ENCODE results near the gene FAM81B.
"Not testable (repeated sequence)": the region's sequence is repeated elsewhere in the genome, so short reads cannot be mapped to it uniquely, and the experiment has no call there.

The FAM81B gene

DNA sequence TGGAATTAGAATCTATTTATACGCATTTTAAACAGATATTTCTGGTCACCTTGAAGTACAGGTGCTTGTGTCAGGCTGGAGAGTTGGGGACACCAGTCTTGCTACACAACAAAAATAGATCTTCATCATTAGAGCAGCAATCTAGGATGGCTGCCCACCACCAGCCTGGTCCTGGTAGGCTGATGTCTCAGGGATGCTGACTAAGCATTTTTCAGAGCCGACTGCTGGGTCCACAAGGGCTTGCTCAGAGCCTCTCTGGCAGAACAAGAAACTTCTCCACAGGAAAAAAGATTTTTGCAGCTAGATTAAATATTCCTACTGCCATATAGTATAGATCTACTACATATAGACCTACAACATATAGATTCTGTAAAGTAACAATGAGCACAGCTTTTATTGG lies 12.0 kb upstream of the FAM81B start:
- no peaks in the 10 kb centered on the region for H3K4me1 ChIP-seq (ENCODE audit: insufficient read depth, low read length)
- peaks cover 9% of the 10 kb centered on the region; the same call in 1 of the 2 replicates for H3K9me3 ChIP-seq (ENCODE audit: insufficient read depth, low read depth, low read length)
- no peaks in the 10 kb centered on the region for H3K36me3 ChIP-seq (ENCODE audit: insufficient read depth, low read depth, low read length)
- H3K9ac ChIP-seq (ENCODE audit: low read depth, low read length), result no peak overlapping the region
- H3K27me3 ChIP-seq (ENCODE audit: insufficient read depth, low read length), result no peaks in the 10 kb centered on the region
- no peak overlapping the region for H3K4me3 ChIP-seq (ENCODE audit: low read length)
- H3K27ac ChIP-seq (ENCODE audit: low read length), result no peak overlapping the region

- Histone ChIP-seq H3K4me3 (ENCODE audit: low read length) (no peak overlapping the region), H3K27me3 (ENCODE audit: insufficient read depth, low read length) (no peaks in the 10 kb centered on the region), H3K36me3 (ENCODE audit: insufficient read depth, low read depth, low read length) (no peaks in the 10 kb centered on the region), H3K9me3 (ENCODE audit: insufficient read depth, low read depth, low read length) (peaks cover 9% of the 10 kb centered on the region; the same call in 1 of the 2 replicates), H3K4me1 (ENCODE audit: insufficient read depth, low read length) (no peaks in the 10 kb centered on the region), H3K27ac (ENCODE audit: low read length) (no peak overlapping the region), H3K9ac (ENCODE audit: low read depth, low read length) (no peak overlapping the region)
Measured at GRCh38 chr5:95380103-95380628, 11.0 kb upstream of the FAM81B start.

DNA sequence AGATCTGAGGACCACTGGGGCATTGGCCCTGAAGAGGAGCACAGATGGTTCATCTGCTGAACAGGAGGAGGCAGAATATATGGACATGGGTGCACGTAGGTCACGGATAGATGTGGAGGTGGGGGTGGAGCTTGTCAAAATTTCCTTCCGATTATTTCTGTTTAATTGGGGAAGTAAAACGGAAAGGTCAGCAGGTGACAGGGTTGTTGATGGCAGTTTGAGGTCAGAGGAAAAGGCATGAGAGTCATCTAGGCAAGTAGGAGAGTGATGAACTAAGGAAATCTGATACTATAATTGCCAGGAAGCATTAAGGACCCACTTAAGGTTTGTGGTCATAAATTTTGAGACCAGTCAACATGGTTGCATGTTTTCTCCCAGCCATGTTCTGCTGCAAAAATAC lies 8.4 kb upstream of the FAM81B start:
- Histone ChIP-seq H3K4me1 (ENCODE audit: insufficient read depth, low read length) (no peaks in the 10 kb centered on the region), H3K9me3 (ENCODE audit: insufficient read depth, low read depth, low read length) (peaks cover 9% of the 10 kb centered on the region; the same call in 1 of the 2 replicates), H3K9ac (ENCODE audit: low read depth, low read length) (no peak overlapping the region), H3K27ac (ENCODE audit: low read length) (no peak overlapping the region), H3K4me3 (ENCODE audit: low read length) (no peak overlapping the region), H3K27me3 (ENCODE audit: insufficient read depth, low read length) (no peaks in the 10 kb centered on the region), H3K36me3 (ENCODE audit: insufficient read depth, low read depth, low read length) (no peaks in the 10 kb centered on the region)

- Histone ChIP-seq H3K4me3 (ENCODE audit: low read length) (no peak overlapping the region), H3K27ac (ENCODE audit: low read length) (no peak overlapping the region), H3K9me3 (ENCODE audit: insufficient read depth, low read depth, low read length) (peaks cover 9% of the 10 kb centered on the region; the same call in 1 of the 2 replicates), H3K4me1 (ENCODE audit: insufficient read depth, low read length) (no peaks in the 10 kb centered on the region), H3K36me3 (ENCODE audit: insufficient read depth, low read depth, low read length) (no peaks in the 10 kb centered on the region), H3K27me3 (ENCODE audit: insufficient read depth, low read length) (no peaks in the 10 kb centered on the region), H3K9ac (ENCODE audit: low read depth, low read length) (no peak overlapping the region)
Measured at GRCh38 chr5:95384485-95385213, 6.5 kb upstream of the FAM81B start.

DNA sequence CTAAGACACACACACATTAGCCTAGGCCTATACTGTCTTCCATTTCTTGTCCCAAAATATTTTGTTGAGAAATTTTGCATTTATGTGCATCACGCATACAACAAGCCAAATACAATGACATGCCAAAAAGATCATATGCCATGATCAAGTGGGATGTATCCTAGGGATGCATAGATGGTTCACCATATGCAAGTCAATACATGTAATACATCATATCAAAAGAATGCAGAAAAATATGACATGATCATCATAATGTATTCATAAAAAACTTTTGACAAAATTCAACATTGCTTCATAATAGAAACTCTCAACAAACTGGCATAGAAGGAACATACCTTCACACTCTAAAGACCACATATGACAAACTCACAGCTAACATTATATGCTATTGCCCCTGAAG lies 5.8 kb upstream of the FAM81B start:
- H3K27ac ChIP-seq (ENCODE audit: low read length), result no peak overlapping the region
- no peaks in the 10 kb centered on the region for H3K4me1 ChIP-seq (ENCODE audit: insufficient read depth, low read length)
- no peak overlapping the region for H3K9ac ChIP-seq (ENCODE audit: low read depth, low read length)
- H3K27me3 ChIP-seq (ENCODE audit: insufficient read depth, low read length), result no peaks in the 10 kb centered on the region
- H3K4me3 ChIP-seq (ENCODE audit: low read length), result no peak overlapping the region
- no peaks in the 10 kb centered on the region for H3K36me3 ChIP-seq (ENCODE audit: insufficient read depth, low read depth, low read length)
- peaks cover 5% of the 10 kb centered on the region; the same call in 1 of the 2 replicates for H3K9me3 ChIP-seq (ENCODE audit: insufficient read depth, low read depth, low read length)

- H3K9ac ChIP-seq (ENCODE audit: low read depth, low read length); H3K27me3 ChIP-seq (ENCODE audit: insufficient read depth, low read length); H3K4me3 ChIP-seq (ENCODE audit: low read length); H3K36me3 ChIP-seq (ENCODE audit: insufficient read depth, low read depth, low read length); H3K4me1 ChIP-seq (ENCODE audit: insufficient read depth, low read length); H3K9me3 ChIP-seq (ENCODE audit: insufficient read depth, low read depth, low read length); H3K27ac ChIP-seq (ENCODE audit: low read length): not testable (repeated sequence)
Measured at GRCh38 chr5:95391965-95392364, 799 bp downstream of the FAM81B start.

- H3K4me3 ChIP-seq (ENCODE audit: low read length), result no peak overlapping the region
- H3K36me3 ChIP-seq (ENCODE audit: insufficient read depth, low read depth, low read length), result no peaks in the 10 kb centered on the region
- H3K27ac ChIP-seq (ENCODE audit: low read length), result no peak overlapping the region
- H3K9ac ChIP-seq (ENCODE audit: low read depth, low read length), result no peak overlapping the region
- H3K9me3 ChIP-seq (ENCODE audit: insufficient read depth, low read depth, low read length), result no peaks in the 10 kb centered on the region
- H3K4me1 ChIP-seq (ENCODE audit: insufficient read depth, low read length), result peaks cover 8% of the 10 kb centered on the region; the same call in 1 of the 2 replicates
- no peaks in the 10 kb centered on the region for H3K27me3 ChIP-seq (ENCODE audit: insufficient read depth, low read length)
Measured at GRCh38 chr5:95392593-95393182, 1.5 kb downstream of the FAM81B start.

GRCh38 chr5:95393279-95393678 lies 2.1 kb downstream of the FAM81B start:
- Histone ChIP-seq H3K4me3 (ENCODE audit: low read length) (no peak overlapping the region), H3K27me3 (ENCODE audit: insufficient read depth, low read length) (no peaks in the 10 kb centered on the region), H3K9ac (ENCODE audit: low read depth, low read length) (no peak overlapping the region), H3K9me3 (ENCODE audit: insufficient read depth, low read depth, low read length) (no peaks in the 10 kb centered on the region), H3K4me1 (ENCODE audit: insufficient read depth, low read length) (peaks cover 8% of the 10 kb centered on the region; the same call in 1 of the 2 replicates), H3K36me3 (ENCODE audit: insufficient read depth, low read depth, low read length) (no peaks in the 10 kb centered on the region), H3K27ac (ENCODE audit: low read length) (no peak overlapping the region)

GRCh38 chr5:95398989-95399388 lies 7.8 kb downstream of the FAM81B start:
- Histone ChIP-seq H3K4me3 (ENCODE audit: low read length) (no peak overlapping the region), H3K9ac (ENCODE audit: low read depth, low read length) (no peak overlapping the region), H3K4me1 (ENCODE audit: insufficient read depth, low read length) (peaks cover 9% of the 10 kb centered on the region; the same call in 1 of the 2 replicates), H3K27me3 (ENCODE audit: insufficient read depth, low read length) (no peaks in the 10 kb centered on the region), H3K36me3 (ENCODE audit: insufficient read depth, low read depth, low read length) (no peaks in the 10 kb centered on the region), H3K9me3 (ENCODE audit: insufficient read depth, low read depth, low read length) (no peaks in the 10 kb centered on the region), H3K27ac (ENCODE audit: low read length) (no peak overlapping the region)

- H3K36me3 ChIP-seq (ENCODE audit: insufficient read depth, low read depth, low read length), result no peaks in the 10 kb centered on the region
- H3K27me3 ChIP-seq (ENCODE audit: insufficient read depth, low read length), result no peaks in the 10 kb centered on the region
- no peak overlapping the region for H3K9ac ChIP-seq (ENCODE audit: low read depth, low read length)
- H3K4me1 ChIP-seq (ENCODE audit: insufficient read depth, low read length), result peaks cover 5% of the 10 kb centered on the region; the same call in 1 of the 2 replicates
- H3K4me3 ChIP-seq (ENCODE audit: low read length), result no peak overlapping the region
- no peaks in the 10 kb centered on the region for H3K9me3 ChIP-seq (ENCODE audit: insufficient read depth, low read depth, low read length)
- no peak overlapping the region for H3K27ac ChIP-seq (ENCODE audit: low read length)
Measured at GRCh38 chr5:95401626-95402025, 10.5 kb downstream of the FAM81B start.

DNA sequence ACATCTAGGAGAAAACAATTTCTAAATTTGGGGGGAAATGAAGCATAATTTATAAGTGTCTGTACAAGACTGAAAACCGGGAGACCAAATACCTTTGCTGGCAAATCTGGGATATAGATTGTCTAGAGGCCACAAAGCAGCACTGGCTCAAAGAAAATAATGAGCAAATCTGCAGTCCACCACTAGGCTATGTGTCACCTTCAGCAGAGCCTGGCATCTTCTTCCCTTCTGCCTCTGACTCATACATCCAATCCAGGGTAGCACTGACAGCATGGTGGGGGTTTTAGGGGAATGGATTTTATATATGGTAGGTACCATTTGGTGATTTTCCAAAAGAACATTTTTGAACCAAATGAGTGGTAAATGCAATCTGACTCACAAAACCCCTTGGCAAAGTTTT lies 12.8 kb downstream of the FAM81B start:
- Histone ChIP-seq H3K36me3 (ENCODE audit: insufficient read depth, low read depth, low read length) (no peaks in the 10 kb centered on the region), H3K9me3 (ENCODE audit: insufficient read depth, low read depth, low read length) (no peaks in the 10 kb centered on the region), H3K27me3 (ENCODE audit: insufficient read depth, low read length) (no peaks in the 10 kb centered on the region), H3K27ac (ENCODE audit: low read length) (no peak overlapping the region), H3K4me1 (ENCODE audit: insufficient read depth, low read length) (peaks cover 5% of the 10 kb centered on the region; the same call in 1 of the 2 replicates), H3K4me3 (ENCODE audit: low read length) (no peak overlapping the region), H3K9ac (ENCODE audit: low read depth, low read length) (no peak overlapping the region)
